ENCODE results near the gene HOXA10.

Gene HOXA10

DNA sequence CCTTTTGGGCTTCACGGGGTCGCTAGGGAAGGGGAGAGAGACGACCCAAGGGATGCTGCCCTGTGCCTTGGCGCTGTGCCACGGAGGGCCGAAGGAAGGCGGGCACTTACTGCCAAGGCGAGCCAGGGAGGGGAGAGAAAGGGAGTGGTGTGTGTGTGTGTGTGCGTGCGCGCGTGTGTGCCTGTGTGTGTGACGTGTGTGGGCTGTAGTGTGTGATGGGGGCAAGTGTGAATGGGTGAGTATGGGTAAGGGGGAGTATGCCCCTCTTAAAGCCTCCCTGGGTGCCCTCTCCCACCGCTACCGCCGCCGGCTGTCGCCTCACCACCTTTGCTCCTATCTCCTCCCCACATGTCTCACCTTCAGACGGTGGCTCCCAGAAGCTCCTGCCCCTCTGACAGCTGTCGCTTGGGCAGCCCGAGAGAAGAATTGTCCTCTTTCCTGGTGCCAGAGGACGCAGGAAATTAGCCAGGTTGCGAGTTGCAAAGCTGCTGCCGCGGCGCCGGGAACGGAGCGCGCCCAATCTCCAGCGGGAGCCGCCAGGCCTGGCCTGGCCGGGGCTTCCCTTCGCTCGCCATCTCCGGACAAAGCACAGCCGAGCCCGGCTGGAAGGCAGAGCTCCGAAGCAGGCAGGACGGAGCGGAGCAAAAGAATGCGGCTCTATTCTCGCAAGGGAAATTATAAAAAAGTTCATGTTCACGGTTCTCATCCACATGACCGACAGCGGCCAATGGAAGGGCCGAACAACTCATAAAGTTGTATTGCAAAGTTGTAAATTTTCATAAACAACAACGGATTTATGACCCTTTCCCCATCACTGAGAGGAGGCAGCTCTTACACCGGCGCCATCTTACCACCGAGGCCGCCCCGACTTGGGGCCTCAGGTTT is 21.9 kb downstream of the HOXA10 start, which contains the start of gene HOXA3:
HOXA3 (minus strand) TSS at position 653 of the 885 bp plus-strand sequence. CDS start 41,943 bp downstream, outside the sequence.
- DNase-seq, result no peak
- TF ChIP-seq POLR2A (IDR thresholded peaks at IDR 0.05; ENCODE audit: low read length) (no peak), GATA1 (IDR thresholded peaks at IDR 0.05; ENCODE audit: low read depth, low read length) (no peak)

DNA sequence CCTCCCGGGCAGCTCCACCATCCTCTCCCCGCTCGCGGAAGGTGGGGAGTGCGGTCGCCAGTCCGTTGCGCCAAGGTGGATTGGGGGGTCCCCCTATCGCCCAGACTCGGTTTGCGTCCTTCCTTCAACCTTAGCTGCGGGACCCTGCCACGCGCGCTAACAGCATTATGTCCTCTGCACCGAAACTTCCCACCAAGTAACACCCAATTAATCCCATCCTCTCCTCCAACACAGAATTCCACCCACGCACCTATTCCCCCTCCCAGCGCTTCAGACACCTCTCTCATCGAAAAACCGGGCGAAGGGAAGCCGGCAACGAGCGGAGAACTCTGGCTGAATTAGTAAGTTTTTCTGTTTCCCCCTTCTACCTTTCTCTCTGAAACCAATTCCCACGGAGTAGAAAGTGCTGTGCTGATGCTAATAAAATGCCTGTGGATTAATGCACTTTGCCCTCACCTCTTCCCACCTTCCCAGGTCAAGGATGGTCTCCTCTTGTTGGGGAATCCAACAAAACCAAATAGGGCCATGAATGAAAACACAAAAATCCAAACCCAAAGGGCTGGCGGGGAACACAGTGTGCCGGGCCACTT is 22.7 kb downstream of the HOXA10 start:
- DNase-seq, result no peak
- no peak for TF ChIP-seq GATA1 (IDR thresholded peaks at IDR 0.05; ENCODE audit: low read depth, low read length)
- TF ChIP-seq POLR2A (IDR thresholded peaks at IDR 0.05; ENCODE audit: low read length), result no peak

DNA sequence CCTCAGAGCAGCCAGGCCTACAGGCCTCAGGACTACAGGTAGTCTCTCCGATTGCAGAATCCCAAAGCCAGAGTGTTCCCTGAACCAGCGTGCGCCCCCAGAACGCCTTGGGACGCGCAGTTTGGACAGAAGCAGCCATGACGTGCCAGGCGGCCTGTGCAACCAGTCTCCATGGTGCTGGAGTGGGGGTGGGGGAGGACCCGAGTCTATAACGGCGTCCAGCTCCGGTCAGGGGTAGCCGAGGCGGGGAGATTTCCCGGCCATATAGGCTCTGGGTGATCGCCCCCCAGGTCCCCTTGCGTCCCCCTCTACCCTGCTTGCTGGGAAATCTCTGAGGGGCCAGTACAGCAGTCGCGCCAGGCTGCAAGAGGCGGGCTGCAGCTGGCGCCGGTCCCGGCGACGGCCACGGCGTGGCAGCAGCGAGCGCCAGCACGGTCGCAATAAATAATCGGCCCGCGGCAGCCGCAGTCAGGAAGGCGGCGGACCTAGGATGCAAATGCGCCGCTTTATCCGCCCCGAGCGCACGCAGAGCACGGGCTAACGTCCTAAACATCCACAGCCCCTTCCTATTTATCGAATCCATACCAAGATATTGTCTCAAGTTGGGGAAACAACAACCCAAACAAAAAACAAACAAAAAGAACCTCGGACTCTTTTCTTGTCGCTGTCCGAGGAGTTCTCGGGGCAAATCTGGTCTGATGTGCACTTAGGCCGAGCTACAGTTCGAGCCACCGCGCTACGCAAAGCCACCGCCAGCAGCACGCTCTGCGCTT is 23.4 kb downstream of the HOXA10 start:
- DNase-seq, result peak; percentile 70 to 72
- TF ChIP-seq POLR2A (IDR thresholded peaks at IDR 0.05; ENCODE audit: low read length) (no peak), GATA1 (IDR thresholded peaks at IDR 0.05; ENCODE audit: low read depth, low read length) (no peak)

DNA sequence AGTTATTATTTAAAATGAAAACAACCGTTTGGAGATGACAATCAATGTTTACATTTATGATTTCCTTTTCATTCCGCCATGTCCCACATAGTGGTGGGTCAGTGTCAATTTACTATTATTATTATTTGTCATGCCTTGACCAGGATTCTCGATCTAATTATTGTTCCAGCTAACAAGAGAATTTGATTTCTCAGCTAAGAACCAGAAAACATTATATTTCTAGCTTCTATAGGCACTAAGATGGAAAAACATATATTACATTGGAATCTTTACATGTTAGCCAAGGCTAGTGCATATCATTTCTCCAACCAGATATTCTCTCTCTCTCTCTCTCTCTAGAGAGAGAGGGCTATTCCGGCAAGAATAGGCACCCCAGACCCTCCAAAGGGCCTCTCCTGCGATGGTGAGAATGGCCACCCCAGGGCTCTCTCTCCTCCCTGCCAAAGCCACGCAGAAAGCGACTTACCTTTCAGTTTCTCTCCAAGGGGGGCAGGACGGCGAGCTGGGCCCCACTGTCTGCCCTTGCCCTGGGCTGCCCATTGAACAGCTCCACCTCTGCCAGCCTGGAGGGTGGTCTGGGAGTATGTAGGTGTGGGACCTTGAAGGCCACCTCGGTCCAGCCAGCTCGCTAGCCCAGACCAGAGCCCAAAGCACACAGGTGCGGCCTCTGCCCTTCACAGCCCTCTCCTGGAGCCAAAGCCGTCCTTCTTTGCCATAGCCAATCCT is 24.1 kb downstream of the HOXA10 start:
- TF ChIP-seq GATA1 (IDR thresholded peaks at IDR 0.05; ENCODE audit: low read depth, low read length) (no peak), POLR2A (IDR thresholded peaks at IDR 0.05; ENCODE audit: low read length) (no peak)
- no peak for DNase-seq

DNA sequence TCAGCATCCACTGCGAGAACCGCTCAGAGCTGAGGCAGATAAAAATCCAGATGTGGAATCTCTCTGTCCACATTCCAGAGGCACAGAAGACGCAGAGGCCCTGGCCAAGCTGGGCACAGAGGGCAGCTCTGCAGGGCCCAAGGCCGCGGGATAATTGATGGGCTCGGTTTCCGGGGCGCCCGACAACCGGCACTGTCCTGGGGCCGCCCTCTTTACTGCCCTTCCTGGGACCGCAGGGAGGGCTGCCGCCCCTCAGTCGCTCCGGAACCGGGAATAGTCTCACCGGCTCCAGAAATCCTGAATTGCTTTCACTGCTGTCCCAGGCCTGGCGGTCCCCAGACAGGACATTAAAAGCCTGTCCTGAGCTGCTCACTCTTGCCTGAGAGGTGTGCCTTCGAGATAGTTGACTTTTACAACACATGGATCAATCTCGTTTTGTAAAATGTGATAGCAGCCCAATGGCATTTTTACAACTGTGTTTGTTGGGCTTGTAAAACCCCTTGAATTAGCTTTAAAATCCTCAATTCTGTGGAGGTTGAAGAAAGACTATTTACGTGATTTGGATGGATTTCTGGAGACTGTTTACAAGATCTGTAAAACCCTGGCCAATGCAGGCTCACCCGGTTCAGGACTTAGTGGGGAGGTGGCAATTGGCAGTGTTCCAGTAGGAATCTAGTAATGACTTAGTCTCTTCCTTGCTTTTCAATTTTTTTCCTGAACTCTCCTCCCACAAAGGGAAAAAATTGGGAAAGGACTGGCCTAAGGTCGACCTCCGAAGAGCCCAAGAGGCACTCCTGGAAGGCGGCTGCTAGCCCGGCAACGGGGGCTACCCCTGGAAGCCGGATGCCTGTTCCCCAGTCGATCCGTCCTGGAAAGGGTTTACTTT is 25.1 kb downstream of the HOXA10 start:
- TF ChIP-seq POLR2A (IDR thresholded peaks at IDR 0.05; ENCODE audit: low read length) (no peak), GATA1 (IDR thresholded peaks at IDR 0.05; ENCODE audit: low read depth, low read length) (no peak)
- no peak for DNase-seq

DNA sequence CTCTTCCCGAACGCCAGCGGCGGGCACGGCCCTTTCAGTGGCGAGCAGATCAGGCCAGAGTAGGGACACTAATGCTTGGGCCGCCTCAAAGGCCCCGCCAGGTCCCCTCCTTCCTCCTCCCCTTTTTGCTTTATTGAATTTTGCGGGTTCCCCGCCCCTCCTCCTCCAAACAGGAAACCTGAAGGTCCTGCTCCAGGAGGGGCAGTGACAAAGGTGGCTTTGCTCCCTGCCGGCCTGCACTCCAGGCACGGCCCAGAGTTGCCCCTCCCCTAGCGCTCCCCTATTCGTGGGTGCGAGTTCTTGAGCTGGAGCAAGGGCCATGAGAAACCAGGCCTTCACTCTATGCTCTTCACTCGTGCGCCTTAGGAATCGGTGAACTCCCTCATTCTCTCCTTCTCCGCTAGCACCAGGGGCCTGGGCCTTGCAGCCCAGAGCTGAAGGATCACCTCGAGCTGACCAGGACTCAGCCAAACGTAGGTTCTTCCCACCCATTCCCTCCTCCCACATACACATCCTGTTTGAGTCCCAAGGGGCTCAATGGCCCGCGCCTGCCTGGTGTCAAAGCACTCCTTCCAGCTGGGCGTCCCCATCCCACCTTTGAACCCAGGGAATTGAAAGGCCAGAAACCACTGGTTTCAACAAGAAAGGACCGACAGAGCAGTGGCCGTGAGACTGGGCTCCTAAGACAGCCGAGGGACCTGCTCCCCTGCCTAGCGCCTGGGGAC is 25.9 kb downstream of the HOXA10 start:
- no peak for TF ChIP-seq POLR2A (IDR thresholded peaks at IDR 0.05; ENCODE audit: low read length)
- TF ChIP-seq GATA1 (IDR thresholded peaks at IDR 0.05; ENCODE audit: low read depth, low read length), result no peak
- no peak for DNase-seq

DNA sequence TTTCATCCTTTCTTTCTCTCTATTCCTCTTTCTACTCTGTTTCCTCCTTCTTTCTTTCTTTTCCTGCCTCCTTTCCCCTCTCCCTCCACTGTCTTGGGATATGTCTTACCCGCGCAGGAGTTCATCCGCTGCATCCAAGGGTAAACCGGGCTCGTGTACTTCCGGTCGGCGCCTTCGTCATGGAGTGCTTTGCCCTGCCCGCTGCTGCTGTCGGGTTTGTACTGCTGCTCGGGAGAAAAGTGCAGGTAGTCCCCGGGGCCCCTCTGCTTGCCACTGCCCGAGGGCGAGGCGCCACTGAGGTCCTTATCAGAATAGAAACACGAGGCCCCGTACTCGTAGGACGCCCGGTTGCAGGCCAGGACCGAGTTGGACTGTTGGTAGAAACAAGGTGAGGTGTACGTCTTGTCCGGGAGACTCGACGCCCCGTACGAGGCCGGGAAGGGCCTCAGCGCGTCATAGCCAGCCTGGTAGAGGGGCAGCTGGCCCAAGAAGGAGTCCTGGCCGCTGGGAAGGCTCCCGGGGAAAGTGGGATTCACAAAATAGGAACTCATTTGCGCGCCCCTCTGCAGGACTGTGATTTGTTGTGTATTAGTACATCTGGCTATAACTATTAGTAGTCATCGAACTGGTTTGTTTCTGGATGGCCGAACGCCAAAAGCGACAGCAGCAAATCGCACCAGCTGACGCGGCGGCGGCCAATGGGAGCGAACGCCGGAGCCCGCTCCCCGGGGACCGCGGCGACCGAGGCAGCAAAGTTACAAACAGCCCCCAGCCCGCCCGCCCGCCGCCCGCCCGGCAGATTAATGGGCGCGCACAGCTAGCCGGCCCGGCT is 26.7 kb downstream of the HOXA10 start, which contains the start of gene HOXA6:
HOXA6 (minus strand) TSS at position 576 of the 832 bp plus-strand sequence; CDS start at position 551, 25 bp downstream.
- DNase-seq, result no peak
- TF ChIP-seq POLR2A (IDR thresholded peaks at IDR 0.05; ENCODE audit: low read length) (no peak), GATA1 (IDR thresholded peaks at IDR 0.05; ENCODE audit: low read depth, low read length) (no peak)

DNA sequence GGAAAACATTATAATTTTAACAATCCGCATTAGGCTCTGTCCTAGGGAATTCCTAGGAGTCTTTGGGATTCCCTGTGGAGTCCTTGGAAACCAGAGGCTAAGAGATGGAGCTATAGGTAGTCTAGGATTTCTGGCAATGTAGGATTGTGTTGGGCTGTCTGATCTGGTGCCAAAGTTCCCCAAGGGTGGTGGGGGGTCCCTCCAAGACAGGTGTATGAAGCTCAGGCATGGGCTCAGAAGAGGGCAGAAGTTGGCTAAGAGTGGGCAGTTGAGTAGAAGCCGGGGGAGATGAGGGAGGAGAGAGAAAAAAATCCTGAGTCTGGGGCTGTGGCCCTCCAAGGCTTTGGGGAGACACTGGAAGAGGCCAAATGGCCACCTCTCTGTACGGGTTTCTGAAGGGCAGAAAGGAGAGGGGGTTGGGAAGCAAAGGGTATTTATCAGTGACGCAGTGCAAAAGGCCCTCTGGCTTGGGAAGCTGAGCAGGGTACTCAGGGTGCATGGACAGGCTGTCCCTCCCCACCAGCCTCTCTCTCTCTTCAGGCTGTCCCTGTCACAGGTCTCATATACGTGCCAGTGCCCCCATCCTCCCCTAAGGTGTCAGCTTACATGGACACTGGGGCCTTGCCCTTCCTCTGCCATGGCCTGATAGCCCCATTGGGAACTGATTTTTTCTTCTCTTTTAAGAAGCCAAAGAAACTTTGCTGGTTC is 27.5 kb downstream of the HOXA10 start:
- no peak for TF ChIP-seq POLR2A (IDR thresholded peaks at IDR 0.05; ENCODE audit: low read length)
- DNase-seq, result no peak

DNA sequence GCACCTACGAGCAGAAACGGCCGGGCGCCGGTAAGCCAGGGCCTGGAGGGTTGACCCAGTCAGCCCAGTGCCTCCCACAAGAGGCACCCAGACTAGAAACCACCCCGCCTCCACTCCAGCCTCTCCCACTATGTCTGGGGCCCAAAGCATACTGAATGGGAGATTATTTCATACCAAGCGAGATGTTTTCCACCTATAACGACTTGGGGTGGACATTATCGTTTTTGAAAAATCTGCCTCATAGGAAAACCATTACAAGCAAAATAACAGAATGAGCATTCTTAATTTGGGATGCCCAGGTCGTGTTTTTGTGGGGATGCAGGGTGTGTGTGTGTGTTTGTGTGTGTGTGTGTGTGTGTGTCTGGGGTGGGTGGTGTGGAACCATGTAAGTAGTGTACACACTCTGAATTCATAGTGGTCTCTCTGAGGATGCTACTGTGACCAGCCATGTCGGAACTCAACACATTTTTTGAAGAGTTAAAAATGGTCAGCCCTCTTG is 28.2 kb downstream of the HOXA10 start:
- no peak for DNase-seq
- no peak for TF ChIP-seq POLR2A (IDR thresholded peaks at IDR 0.05; ENCODE audit: low read length)
- TF ChIP-seq GATA1 (IDR thresholded peaks at IDR 0.05; ENCODE audit: low read depth, low read length), result no peak

DNA sequence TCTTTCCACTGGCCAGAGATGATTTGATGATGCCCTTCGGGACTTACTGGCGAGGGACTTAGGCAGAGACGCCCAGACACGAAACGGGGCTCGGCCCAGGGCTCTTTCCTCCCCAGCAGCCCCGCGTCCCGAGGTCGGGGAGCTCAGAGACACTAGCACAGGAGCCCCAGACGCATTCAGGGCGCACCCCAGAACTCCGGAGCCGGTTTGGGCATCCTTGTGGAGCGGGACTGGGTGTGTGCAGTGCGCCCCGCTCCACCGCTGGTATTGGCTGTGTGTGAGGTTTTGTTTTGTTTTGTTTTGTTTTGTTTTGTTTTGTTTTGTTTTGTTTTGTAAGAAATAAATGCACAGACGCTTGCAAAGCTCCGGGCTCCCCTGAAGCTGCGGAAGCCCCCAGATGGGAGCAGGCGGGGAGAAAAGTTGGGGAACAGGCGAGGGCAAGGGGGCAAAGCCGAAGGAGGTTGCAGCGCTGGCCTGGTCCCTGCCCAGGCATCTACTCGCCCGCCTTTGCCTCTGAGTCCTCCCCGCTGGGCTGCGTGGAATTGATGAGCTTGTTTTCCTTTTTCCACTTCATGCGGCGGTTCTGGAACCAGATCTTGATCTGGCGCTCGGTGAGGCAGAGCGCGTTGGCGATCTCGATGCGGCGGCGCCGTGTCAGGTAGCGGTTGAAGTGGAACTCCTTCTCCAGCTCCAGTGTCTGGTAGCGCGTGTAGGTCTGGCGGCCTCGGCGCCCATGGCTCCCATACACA is 28.8 kb downstream of the HOXA10 start:
- DNase-seq, result no peak
- TF ChIP-seq GATA1 (IDR thresholded peaks at IDR 0.05; ENCODE audit: low read depth, low read length) (no peak), POLR2A (IDR thresholded peaks at IDR 0.05; ENCODE audit: low read length) (no peak)
